SK-N-SH (cell line): ENCODE results near the gene CALML4. TPM values are rescaled to one million over a fixed set of nuclear protein-coding genes. Genes with fewer than 3 reads are reported as not detected.
"Not testable (repeated sequence)": the region's sequence is repeated elsewhere in the genome, so short reads cannot be mapped to it uniquely, and the experiment has no call there.

ENCODE experiments used
- CTCF ChIA-PET: fragments of 300-600, 350-600 bp; formaldehyde crosslinking; extraction: SDS; loops from one replicate; lab custom pipeline; 2021; lab: Yijun Ruan, JAX
- POLR2A ChIA-PET: fragments of 350-600 bp; sonication (Branson Sonifier 250); formaldehyde crosslinking; extraction: SDS; loops from one replicate; lab custom pipeline; 2020; ENCODE audit warnings: antibody characterized with exemption, inconsistent platforms; lab: Yijun Ruan, JAX
- DNase-seq: peaks from one replicate; pipeline ENCODE4 v3.0.0; 2012
- H2AFZ ChIP-seq: fragments of 200-600 bp; sonication (generic); 2 replicates; pipeline ENCODE4 v1.8.1; 2016; ENCODE audit warnings: antibody characterized with exemption, mild to moderate bottlenecking, low read depth
- H3F3A ChIP-seq: fragments of 200-600 bp; sonication (generic); replicated peaks from 2 replicates; pipeline ENCODE3; 2016; ENCODE audit warnings: antibody characterized with exemption, mild to moderate bottlenecking; ENCODE audit not compliant: insufficient read depth
- H3K27ac ChIP-seq, 2 experiments: fragments of 200-500 bp in 1 of 2; fragments of 200-600 bp in 1 of 2; sonication (Bioruptor generic) in 1 of 2; sonication (generic), shearing (Covaris generic) in 1 of 2; 2 replicates each; pipeline versions ENCODE4 v1.5.1 to v1.6.1; 2014 to 2016; ENCODE audit warnings: low read depth in 2 of 2, inconsistent platforms in 1 of 2, low read length in 1 of 2, mild to moderate bottlenecking in 1 of 2, mixed read lengths in 1 of 2
- H3K27me3 ChIP-seq: fragments of 200-600 bp; sonication (generic), shearing (Covaris generic); 2 replicates; pipeline ENCODE4 v1.6.1; 2016; ENCODE audit warnings: mixed run types; ENCODE audit not compliant: insufficient read depth
- H3K36me3 ChIP-seq, 2 experiments: fragments of 200-500 bp in 1 of 2; fragments of 200-600 bp in 1 of 2; sonication (Bioruptor generic) in 1 of 2; sonication (generic) in 1 of 2; replicated peaks in 1 of 2; 2 replicates each; pipeline versions ENCODE3 to v1.5.1; 2014 to 2016; ENCODE audit warnings: low read length in 1 of 2, mild to moderate bottlenecking in 1 of 2; ENCODE audit not compliant: insufficient read depth in 2 of 2, control insufficient read depth in 1 of 2
- H3K4me1 ChIP-seq, 2 experiments: fragments of 200-500 bp in 1 of 2; fragments of 200-600 bp in 1 of 2; sonication (Bioruptor generic) in 1 of 2; sonication (generic), shearing (Covaris generic) in 1 of 2; 2 replicates each; pipeline versions ENCODE4 v1.5.1 to v1.6.1; 2014 to 2016; ENCODE audit warnings: low read depth in 1 of 2, low read length in 1 of 2, mixed run types in 1 of 2; ENCODE audit not compliant: insufficient read depth in 2 of 2, control insufficient read depth in 1 of 2
- H3K4me2 ChIP-seq: fragments of 200-600 bp; sonication (generic), shearing (Covaris generic); 2 replicates; pipeline ENCODE4 v1.6.1; 2017; ENCODE audit warnings: mixed run types
- H3K4me3 ChIP-seq, 2 experiments: fragments of 200-500 bp in 1 of 2; fragments of 200-600 bp in 1 of 2; sonication (Bioruptor generic) in 1 of 2; sonication (generic), shearing (Covaris generic) in 1 of 2; 2 replicates each; pipeline versions ENCODE4 v1.5.1 to v1.8.1; 2014 to 2016; ENCODE audit warnings: low read depth in 2 of 2, inconsistent platforms in 1 of 2, low read length in 1 of 2, mild to moderate bottlenecking in 1 of 2, mixed read lengths in 1 of 2, moderate library complexity in 1 of 2
- H3K79me2 ChIP-seq: fragments of 200-600 bp; sonication (generic); 2 replicates; pipeline ENCODE4 v1.8.1; 2017; ENCODE audit warnings: mild to moderate bottlenecking; ENCODE audit not compliant: insufficient read depth
- H3K9ac ChIP-seq: fragments of 200-600 bp; sonication (generic); 2 replicates; pipeline ENCODE4 v1.6.1; 2017; ENCODE audit warnings: mixed run types
- H3K9me2 ChIP-seq: fragments of 200-600 bp; sonication (generic); 2 replicates; pipeline ENCODE4 v1.6.1; 2017; ENCODE audit warnings: mixed run types
- H3K9me3 ChIP-seq: fragments of 200-600 bp; sonication (generic); 2 replicates; pipeline ENCODE4 v1.6.1; 2017; ENCODE audit warnings: mixed run types, mild to moderate bottlenecking, moderate library complexity
- H4K20me1 ChIP-seq: fragments of 200-600 bp; sonication (generic); 2 replicates; pipeline ENCODE4 v1.6.1; 2017; ENCODE audit warnings: mild to moderate bottlenecking, mixed run types; ENCODE audit not compliant: insufficient read depth
- CHD2 ChIP-seq: fragments of 150-350 bp; IDR thresholded peaks from 2 replicates; pipeline ENCODE4 v1.6.1; 2018; ENCODE audit warnings: low read length; ENCODE audit not compliant: partially characterized antibody
- EZH2phosphoT487 ChIP-seq: fragments of 200-600 bp; sonication (generic); IDR thresholded peaks from 2 replicates; pipeline ENCODE4 v1.6.1; 2017; ENCODE audit warnings: low read depth, mixed run types, mild to moderate bottlenecking, antibody characterized with exemption, moderate library complexity, borderline replicate concordance
- POLR2AphosphoS5 ChIP-seq: IDR thresholded peaks from 2 replicates; pipeline ENCODE4 v1.6.1; 2012; ENCODE audit warnings: low read depth, low read length
- SIN3A ChIP-seq: IDR thresholded peaks from 2 replicates; pipeline ENCODE4 v1.6.1; 2012; ENCODE audit warnings: low read depth, mild to moderate bottlenecking, low read length, moderate library complexity, borderline replicate concordance
- TCF12 ChIP-seq: IDR thresholded peaks from 2 replicates; pipeline ENCODE4 v1.4.0; 2012
- WGBS: methylation state at CpG from one replicate; pipeline ENCODE4 v1.1.6; 2017; ENCODE audit warnings: low lambda C conversion rate; 5-methylcytosine and 5-hydroxymethylcytosine counted together
- polyA plus RNA-seq, 3 experiments: library from polyadenylated mRNA; depleted of rRNA; stranded (reverse); fragments of >200 nt; gene quantifications; 2 replicates each; pipeline ENCODE4 v1.2.3, GENCODE V29; 2012
- TF ChIP-seq, protein P1 (sequence below): fragments of 150-350 bp; IDR thresholded peaks from 2 replicates; pipeline ENCODE4 v1.6.1; 2016; ENCODE audit warnings: mild to moderate bottlenecking, low read depth, low read length
- TF ChIP-seq, protein P2 (sequence below): fragments of 150-350 bp; IDR thresholded peaks from 2 replicates; pipeline ENCODE4 v1.6.1; 2017; ENCODE audit warnings: antibody characterized with exemption, low read length, low read depth, borderline replicate concordance

The CALML4 gene
- polyA plus RNA-seq, 1 of the 3 experiments (the other 2 are of a cell fraction) = 3.1 TPM

DNA sequence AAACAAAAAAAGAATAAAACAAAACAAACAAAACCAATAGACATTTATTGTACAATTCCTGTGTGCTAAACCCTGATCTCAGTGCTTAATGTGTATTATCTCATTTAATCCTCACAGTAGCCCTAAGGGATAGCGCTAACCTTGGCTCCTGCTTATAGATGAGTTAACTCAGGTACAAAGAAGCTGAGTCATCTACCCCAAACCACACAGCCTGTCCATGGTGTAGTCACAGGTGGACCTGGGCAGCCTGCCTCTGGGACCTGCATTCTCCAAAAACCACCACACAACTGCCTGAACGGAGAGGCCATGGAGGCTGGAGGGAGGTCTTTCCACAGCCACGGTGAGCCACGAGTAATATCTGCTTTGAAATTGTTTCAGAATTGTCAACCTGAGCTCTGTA is 29.9 kb upstream of the CALML4 start (continued):
- TF ChIP-seq SIN3A (no peak), POLR2AphosphoS5 (no peak), TCF12 (no peak)
- TF ChIP-seq, protein P1, sequence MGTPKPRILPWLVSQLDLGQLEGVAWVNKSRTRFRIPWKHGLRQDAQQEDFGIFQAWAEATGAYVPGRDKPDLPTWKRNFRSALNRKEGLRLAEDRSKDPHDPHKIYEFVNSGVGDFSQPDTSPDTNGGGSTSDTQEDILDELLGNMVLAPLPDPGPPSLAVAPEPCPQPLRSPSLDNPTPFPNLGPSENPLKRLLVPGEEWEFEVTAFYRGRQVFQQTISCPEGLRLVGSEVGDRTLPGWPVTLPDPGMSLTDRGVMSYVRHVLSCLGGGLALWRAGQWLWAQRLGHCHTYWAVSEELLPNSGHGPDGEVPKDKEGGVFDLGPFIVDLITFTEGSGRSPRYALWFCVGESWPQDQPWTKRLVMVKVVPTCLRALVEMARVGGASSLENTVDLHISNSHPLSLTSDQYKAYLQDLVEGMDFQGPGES = no peak

DNA sequence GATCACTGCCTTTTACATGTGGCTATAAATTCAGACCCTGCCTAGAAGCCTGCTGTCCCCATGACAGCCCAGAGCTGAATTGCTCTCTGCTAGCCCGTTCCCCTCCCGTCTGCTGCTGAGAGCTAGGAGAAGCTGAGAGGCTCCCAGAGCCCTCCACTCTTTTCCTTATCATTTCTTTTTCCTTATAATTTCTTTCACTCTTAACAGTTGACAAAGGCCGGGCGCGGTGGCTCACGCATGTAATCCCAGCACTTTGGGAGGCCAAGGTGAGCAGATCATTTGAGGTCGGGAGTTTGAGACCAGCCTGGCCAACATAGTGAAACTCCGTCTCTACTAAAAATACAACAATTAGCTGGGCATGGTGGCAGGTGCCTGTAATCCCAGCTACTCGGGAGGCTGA is 29.4 kb upstream of the CALML4 start:
- H4K20me1 ChIP-seq, H3K36me3 ChIP-seq, DNase-seq, H3K9me2 ChIP-seq, H2AFZ ChIP-seq, POLR2A ChIA-PET, H3K4me3 ChIP-seq, H3F3A ChIP-seq, H3K9me3 ChIP-seq, H3K79me2 ChIP-seq, H3K9ac ChIP-seq, H3K4me2 ChIP-seq, H3K27me3 ChIP-seq, CTCF ChIA-PET: not testable (repeated sequence)
- 91% methylated on average over 9 of the region's 9 CpGs for WGBS
- Histone ChIP-seq H3K27ac (peak overlapping the region in 1 of 2 experiments; percentile 48; a peak in 1 of 4 replicates), H3K4me1 (peaks cover 5 to 29% of the 10 kb centered on the region in 2 experiments; a peak in 2 of 4 replicates)

DNA sequence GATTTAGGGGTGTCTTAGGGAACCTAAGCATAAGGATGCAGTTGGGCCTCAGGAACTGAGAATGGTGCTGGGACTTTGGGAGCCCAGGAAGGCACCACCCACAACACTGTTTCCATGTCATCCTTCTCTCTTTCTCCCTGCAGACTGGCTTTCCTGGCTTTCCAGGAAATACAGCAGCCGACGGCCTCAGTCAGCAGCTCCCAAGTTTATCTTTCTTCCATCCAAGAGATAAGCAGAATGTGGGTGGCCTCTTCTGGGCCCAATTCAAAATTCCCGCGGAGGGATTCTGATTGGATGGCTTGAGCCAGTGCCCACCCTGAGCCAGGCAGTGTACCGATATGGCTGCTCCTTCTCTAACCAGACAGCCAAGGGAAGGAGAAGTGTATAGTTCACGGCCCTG is 28.9 kb upstream of the CALML4 start:
- WGBS = 86% methylated on average over 6 of the region's 6 CpGs
- H2AFZ ChIP-seq = no peak overlapping the region
- peak; percentile 64 for DNase-seq
- ChIA-PET POLR2A (interaction anchor here (0.9 kb wide), 1 partner anchor 43 kb away, joined by 3 read pairs; the partner anchor contains the start of gene FEM1B), CTCF (interaction anchor here (1.4 kb wide), 1 partner anchor 19 kb away, joined by 5 read pairs; no protein-coding TSS in a partner anchor)
- H3K36me3 ChIP-seq = peaks cover 0 to 3% of the 10 kb centered on the region in 2 experiments
- H3K9me2 ChIP-seq = no peaks in the 10 kb centered on the region
- no peaks in the 10 kb centered on the region for H3K9me3 ChIP-seq
- H3K79me2 ChIP-seq = peaks cover 1% of the 10 kb centered on the region; the same call in 1 of the 2 replicates
- no peak overlapping the region for H3K4me3 ChIP-seq
- H3K4me2 ChIP-seq = no peak overlapping the region
- H3K9ac ChIP-seq = no peak overlapping the region
- no peaks in the 10 kb centered on the region for H3F3A ChIP-seq
- peaks cover 5 to 29% of the 10 kb centered on the region in 2 experiments; a peak in 2 of 4 replicates for H3K4me1 ChIP-seq
- TF ChIP-seq CHD2 (peak; percentile 41), EZH2phosphoT487 (no peak)
- TF ChIP-seq, protein P1 = no peak
- TF ChIP-seq, protein P2, sequence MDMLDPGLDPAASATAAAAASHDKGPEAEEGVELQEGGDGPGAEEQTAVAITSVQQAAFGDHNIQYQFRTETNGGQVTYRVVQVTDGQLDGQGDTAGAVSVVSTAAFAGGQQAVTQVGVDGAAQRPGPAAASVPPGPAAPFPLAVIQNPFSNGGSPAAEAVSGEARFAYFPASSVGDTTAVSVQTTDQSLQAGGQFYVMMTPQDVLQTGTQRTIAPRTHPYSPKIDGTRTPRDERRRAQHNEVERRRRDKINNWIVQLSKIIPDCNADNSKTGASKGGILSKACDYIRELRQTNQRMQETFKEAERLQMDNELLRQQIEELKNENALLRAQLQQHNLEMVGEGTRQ = no peak
- no peaks in the 10 kb centered on the region for H4K20me1 ChIP-seq
- H3K27me3 ChIP-seq = no peaks in the 10 kb centered on the region
- H3K27ac ChIP-seq = peak overlapping the region in 1 of 2 experiments; percentile 54; a peak in 1 of 4 replicates
